Suprapubic skin (tissue), 4 donors: ENCODE results near the gene C11orf91. TPM values are rescaled to one million over a fixed set of nuclear protein-coding genes. Genes with fewer than 3 reads are reported as not detected.

Experiments used
- DNase-seq, 2 donors: peaks; one replicate each; pipeline ENCODE4 v3.0.0-alpha.2; 2019; ENCODE audit warnings: low spot score in 2 of 2
- H3K27ac ChIP-seq: fragments of 200-600 bp; sonication (generic); one replicate; pipeline ENCODE4 v1.5.1; 2019
- H3K27me3 ChIP-seq: fragments of 200-600 bp; sonication (generic); one replicate; pipeline ENCODE4 v1.5.1; 2019
- H3K36me3 ChIP-seq: fragments of 200-600 bp; sonication (generic); one replicate; pipeline ENCODE4 v1.5.1; 2019
- H3K4me1 ChIP-seq: fragments of 200-600 bp; sonication (generic); one replicate; pipeline ENCODE4 v1.5.1; 2019
- H3K4me3 ChIP-seq: fragments of 200-600 bp; sonication (generic); one replicate; pipeline ENCODE4 v1.5.1; 2019; ENCODE audit warnings: mild to moderate bottlenecking
- H3K9me3 ChIP-seq: fragments of 200-600 bp; sonication (generic); one replicate; pipeline ENCODE4 v1.5.1; 2019
- EP300 ChIP-seq: sonication (generic); formaldehyde crosslinking; IDR thresholded peaks from one replicate; pipeline ENCODE4 v1.6.1; 2017; ENCODE audit warnings: antibody characterized with exemption
- POLR2A ChIP-seq, 2 donors: fragments of 450-650 bp; IDR thresholded peaks; one replicate each; pipeline ENCODE4 v1.6.1; 2017; ENCODE audit warnings: antibody characterized with exemption in 2 of 2, mild to moderate bottlenecking in 2 of 2, moderate library complexity in 2 of 2
- POLR2AphosphoS5 ChIP-seq, 3 donors: sonication (generic); formaldehyde crosslinking; IDR thresholded peaks; one replicate each; pipeline ENCODE4 v1.6.1; 2017; ENCODE audit warnings: antibody characterized with exemption in 3 of 3
- WGBS: methylation state at CpG from one replicate; pipeline ENCODE4 v1.1.5; 2018; 5-methylcytosine and 5-hydroxymethylcytosine counted together
- total RNA-seq, 4 donors: library from RNA; depleted of rRNA; stranded (reverse); fragments of >200 nt; gene quantifications; one replicate each; pipeline ENCODE4 v1.1.0, GENCODE V29; 2016
- TF ChIP-seq, protein P1 (sequence below), 2 donors: fragments of 200-600 bp in 1 of 2; fragments of 450-650 bp in 1 of 2; sonication (generic) in 1 of 2; IDR thresholded peaks; one replicate each; pipeline ENCODE4 v1.5.1; 2016 to 2019; ENCODE audit warnings: antibody characterized with exemption in 2 of 2, mild to moderate bottlenecking in 1 of 2, moderate library complexity in 1 of 2

Gene C11orf91
- total RNA-seq, 4 donors from 2014 or later: not detected

DNA sequence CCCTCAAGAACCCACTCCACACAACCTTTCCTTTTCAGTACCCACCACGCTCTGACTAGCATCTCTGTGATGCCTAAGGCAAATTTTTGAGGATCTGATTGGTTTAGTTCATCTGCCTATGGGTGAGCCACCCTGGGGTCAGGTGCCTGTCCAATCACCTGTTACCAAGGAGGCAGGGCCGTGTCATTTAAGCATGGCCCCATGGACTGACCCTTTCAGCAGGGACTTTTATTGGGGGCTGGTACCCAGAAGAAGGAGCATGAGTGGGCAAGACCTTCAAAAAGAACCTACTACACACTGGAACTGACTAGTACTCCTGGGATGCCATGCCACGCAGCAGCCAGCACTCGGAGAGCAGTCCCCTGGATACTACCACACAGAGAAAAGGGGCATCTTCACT is 28.4 kb downstream of the C11orf91 start:
- H3K4me1 ChIP-seq: no peaks in the 10 kb centered on the region
- H3K27me3 ChIP-seq: no peaks in the 10 kb centered on the region
- H3K9me3 ChIP-seq: no peaks in the 10 kb centered on the region
- TF ChIP-seq, protein P1, sequence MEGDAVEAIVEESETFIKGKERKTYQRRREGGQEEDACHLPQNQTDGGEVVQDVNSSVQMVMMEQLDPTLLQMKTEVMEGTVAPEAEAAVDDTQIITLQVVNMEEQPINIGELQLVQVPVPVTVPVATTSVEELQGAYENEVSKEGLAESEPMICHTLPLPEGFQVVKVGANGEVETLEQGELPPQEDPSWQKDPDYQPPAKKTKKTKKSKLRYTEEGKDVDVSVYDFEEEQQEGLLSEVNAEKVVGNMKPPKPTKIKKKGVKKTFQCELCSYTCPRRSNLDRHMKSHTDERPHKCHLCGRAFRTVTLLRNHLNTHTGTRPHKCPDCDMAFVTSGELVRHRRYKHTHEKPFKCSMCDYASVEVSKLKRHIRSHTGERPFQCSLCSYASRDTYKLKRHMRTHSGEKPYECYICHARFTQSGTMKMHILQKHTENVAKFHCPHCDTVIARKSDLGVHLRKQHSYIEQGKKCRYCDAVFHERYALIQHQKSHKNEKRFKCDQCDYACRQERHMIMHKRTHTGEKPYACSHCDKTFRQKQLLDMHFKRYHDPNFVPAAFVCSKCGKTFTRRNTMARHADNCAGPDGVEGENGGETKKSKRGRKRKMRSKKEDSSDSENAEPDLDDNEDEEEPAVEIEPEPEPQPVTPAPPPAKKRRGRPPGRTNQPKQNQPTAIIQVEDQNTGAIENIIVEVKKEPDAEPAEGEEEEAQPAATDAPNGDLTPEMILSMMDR (IDR thresholded peaks at IDR 0.05): no peak
- TF ChIP-seq EP300 (no peak), POLR2AphosphoS5 (IDR thresholded peaks at IDR 0.05) (no peak), POLR2A (IDR thresholded peaks at IDR 0.05) (no peak)
- no peak for DNase-seq
- WGBS: 79% methylated on average over 2 of the region's 4 CpGs
- no peak overlapping the region for H3K27ac ChIP-seq
- H3K4me3 ChIP-seq: no peak overlapping the region
- H3K36me3 ChIP-seq: no peaks in the 10 kb centered on the region

DNA sequence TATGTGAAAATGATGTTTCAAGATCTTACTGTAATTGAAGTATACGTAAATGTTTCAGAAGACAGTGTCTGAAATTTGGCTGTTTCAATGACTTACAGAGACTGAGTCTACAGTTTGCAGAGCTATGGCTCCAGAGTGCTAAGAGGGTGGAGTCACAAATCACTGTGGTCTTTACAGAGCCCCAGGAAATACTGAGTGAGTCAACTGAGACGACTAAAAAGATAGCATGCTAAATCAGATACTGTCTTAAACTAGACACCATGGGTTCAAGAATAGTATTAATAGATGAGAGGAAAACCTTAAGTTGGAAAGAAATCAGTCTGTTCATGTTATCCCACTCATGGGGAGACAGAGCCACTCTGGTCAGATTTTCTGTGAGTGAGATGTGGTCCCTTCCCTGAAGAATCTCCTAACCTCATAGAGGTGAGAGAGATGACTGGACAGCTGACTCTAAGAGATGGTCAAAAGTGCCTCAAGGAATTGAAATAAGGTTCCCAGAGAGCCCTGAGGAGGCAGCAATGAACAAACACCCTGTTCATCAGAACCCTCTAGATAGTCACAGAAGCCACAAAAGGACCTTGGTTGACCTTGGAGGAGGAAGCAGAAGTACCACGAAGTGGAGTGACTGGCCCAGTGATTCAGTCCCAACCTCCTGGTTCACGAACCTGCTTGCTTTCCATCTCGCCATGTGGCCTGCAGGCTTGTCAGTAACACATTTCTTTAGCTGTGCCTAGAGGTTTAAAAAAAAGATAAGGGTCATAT is 30.2 kb downstream of the C11orf91 start:
- peaks cover 3% of the 10 kb centered on the region for H3K4me1 ChIP-seq
- H3K27me3 ChIP-seq: no peaks in the 10 kb centered on the region
- no peak overlapping the region for H3K27ac ChIP-seq
- no peak overlapping the region for H3K4me3 ChIP-seq
- H3K9me3 ChIP-seq: no peaks in the 10 kb centered on the region
- H3K36me3 ChIP-seq: no peaks in the 10 kb centered on the region
- WGBS: 56% methylated on average over 5 of the region's 5 CpGs
- no peak for DNase-seq
- TF ChIP-seq, protein P1 (IDR thresholded peaks at IDR 0.05): no peak
- TF ChIP-seq POLR2A (IDR thresholded peaks at IDR 0.05): no peak
- no peak for TF ChIP-seq POLR2AphosphoS5 (IDR thresholded peaks at IDR 0.05)
- no peak for TF ChIP-seq EP300

DNA sequence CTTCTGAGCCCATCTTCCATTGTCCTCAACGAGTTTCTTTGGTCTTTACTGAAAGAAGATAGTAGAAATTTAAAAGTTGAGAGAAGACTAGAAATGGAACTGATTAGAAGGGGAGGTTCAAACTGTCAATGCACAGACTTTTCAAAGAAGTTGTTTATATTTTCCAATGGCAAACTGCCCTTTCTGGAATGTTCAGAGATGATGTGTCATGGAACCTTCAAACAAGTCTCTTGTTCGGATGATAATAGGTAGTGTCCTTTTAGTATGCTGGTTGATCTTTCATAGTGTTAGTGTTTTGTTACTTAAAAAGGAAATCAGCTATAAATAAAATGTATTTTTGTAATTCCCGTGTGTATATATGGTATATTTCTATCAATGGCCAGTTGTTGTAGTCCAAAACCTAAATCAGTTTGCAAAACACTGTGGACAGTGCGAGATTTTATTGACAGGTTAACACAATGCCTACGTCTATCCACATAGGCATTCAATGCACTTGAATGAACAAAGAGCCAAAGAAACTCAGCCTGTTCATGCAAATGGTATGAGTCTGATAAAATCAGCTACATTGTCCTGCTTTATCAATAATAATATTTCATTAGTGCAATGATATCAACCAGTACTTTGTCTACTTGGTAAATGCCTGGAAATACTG is 30.9 kb downstream of the C11orf91 start:
- no peak overlapping the region for H3K4me3 ChIP-seq
- no peaks in the 10 kb centered on the region for H3K9me3 ChIP-seq
- 83% methylated on average over 5 of the region's 5 CpGs for WGBS
- no peak for DNase-seq
- H3K36me3 ChIP-seq: no peaks in the 10 kb centered on the region
- H3K27me3 ChIP-seq: no peaks in the 10 kb centered on the region
- peaks cover 7% of the 10 kb centered on the region for H3K4me1 ChIP-seq
- TF ChIP-seq EP300 (no peak), POLR2A (IDR thresholded peaks at IDR 0.05) (no peak)
- TF ChIP-seq, protein P1 (IDR thresholded peaks at IDR 0.05): no peak
- no peak overlapping the region for H3K27ac ChIP-seq

DNA sequence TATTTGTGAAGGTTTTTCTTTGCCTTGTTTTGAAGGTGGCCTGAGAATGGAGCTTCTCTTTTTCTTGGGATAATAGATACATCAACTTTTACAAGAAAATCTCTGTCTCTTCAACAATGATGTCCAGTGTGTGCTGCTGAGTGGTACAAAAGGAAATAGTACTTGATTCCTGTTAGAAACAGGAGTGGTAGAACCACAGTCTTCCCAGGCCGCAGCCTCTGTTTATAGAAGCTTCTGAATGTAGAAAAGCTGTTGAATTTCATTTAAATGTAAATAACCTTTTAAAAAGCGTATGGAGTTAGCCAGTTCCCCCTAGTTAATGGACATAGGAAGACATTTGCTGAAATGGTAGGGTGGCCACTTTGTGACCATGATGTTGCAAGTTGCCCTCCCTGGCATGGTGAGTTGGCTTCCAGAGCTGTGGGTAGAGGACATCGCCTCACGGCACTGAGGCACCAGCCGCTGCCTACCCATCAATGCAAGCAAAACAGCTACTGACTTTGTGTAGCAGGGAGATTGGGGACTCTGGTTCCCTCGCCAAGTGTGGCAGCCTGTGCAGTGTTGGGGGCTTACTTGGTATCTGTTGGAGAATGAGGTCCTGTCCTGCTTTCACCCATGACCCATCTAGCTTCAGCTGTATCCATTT is 31.6 kb downstream of the C11orf91 start:
- no peaks in the 10 kb centered on the region for H3K9me3 ChIP-seq
- 85% methylated on average over 5 of the region's 6 CpGs for WGBS
- TF ChIP-seq POLR2AphosphoS5 (IDR thresholded peaks at IDR 0.05) (no peak), POLR2A (IDR thresholded peaks at IDR 0.05) (no peak), EP300 (no peak)
- no peak overlapping the region for H3K27ac ChIP-seq
- H3K4me1 ChIP-seq: peaks cover 7% of the 10 kb centered on the region
- no peak overlapping the region for H3K4me3 ChIP-seq
- DNase-seq: no peak
- no peaks in the 10 kb centered on the region for H3K27me3 ChIP-seq
- H3K36me3 ChIP-seq: no peaks in the 10 kb centered on the region

DNA sequence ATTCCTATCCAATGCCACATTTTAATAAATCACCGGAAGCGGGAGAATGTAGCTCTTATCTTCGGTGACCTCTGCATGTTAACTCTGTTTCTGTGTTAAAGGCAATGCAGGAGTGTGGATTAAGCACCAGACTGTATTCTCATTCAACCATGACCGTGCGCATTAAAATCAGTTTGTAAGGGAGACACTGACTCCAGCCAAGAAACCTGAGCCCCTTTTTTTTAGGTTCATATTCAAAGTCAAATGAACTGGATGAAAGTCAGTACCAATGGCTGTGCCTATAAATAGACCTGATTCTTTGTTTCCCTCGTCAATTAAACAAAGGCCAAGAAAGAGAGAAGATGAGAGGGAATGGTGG is 32.2 kb downstream of the C11orf91 start:
- Histone ChIP-seq H3K9me3 (no peaks in the 10 kb centered on the region), H3K36me3 (no peaks in the 10 kb centered on the region)
- 85% methylated on average over 6 of the region's 6 CpGs for WGBS

More for the DNA sequence above, 32.2 kb downstream of the C11orf91 start:
- DNase-seq: no peak
- Histone ChIP-seq H3K27ac (no peak overlapping the region), H3K27me3 (no peaks in the 10 kb centered on the region), H3K4me1 (peaks cover 7% of the 10 kb centered on the region), H3K4me3 (no peak overlapping the region)
- TF ChIP-seq, protein P1 (IDR thresholded peaks at IDR 0.05): no peak
- TF ChIP-seq POLR2A (IDR thresholded peaks at IDR 0.05): no peak
- TF ChIP-seq EP300: no peak
- no peak for TF ChIP-seq POLR2AphosphoS5 (IDR thresholded peaks at IDR 0.05)
